KOPT-K1 (cell line): ENCODE results near the gene CLMP.
"Not testable (repeated sequence)": the region's sequence is repeated elsewhere in the genome, so short reads cannot be mapped to it uniquely, and the experiment has no call there.

ENCODE experiments used
- H3K27ac ChIP-seq: fragments of 200-600 bp; sonication (generic); 2 replicates; pipeline ENCODE4 v1.5.1; 2016; ENCODE audit warnings: antibody characterized with exemption, mild to moderate bottlenecking, low read depth, low read length; ENCODE audit not compliant: poor library complexity, severe bottlenecking
- H3K36me3 ChIP-seq: fragments of 200-600 bp; sonication (generic); 2 replicates; pipeline ENCODE4 v1.5.1; 2017; ENCODE audit warnings: antibody characterized with exemption, mild to moderate bottlenecking, low read length, moderate library complexity; ENCODE audit not compliant: insufficient read depth
- H3K9me3 ChIP-seq: fragments of 200-600 bp; sonication (generic); 2 replicates; pipeline ENCODE4 v1.5.1; 2017; ENCODE audit warnings: antibody characterized with exemption, low read length, mild to moderate bottlenecking; ENCODE audit not compliant: insufficient read depth, poor library complexity, severe bottlenecking

CLMP gene

GRCh38 chr11:123151366-123151765, 43.7 kb downstream of the CLMP start:
- Histone ChIP-seq H3K27ac (no peak overlapping the region), H3K36me3 (no peaks in the 10 kb centered on the region), H3K9me3 (no peaks in the 10 kb centered on the region)

GRCh38 chr11:123150882-123151281, 44.2 kb downstream of the CLMP start:
- Histone ChIP-seq H3K9me3 (no peaks in the 10 kb centered on the region), H3K27ac (no peak overlapping the region), H3K36me3 (no peaks in the 10 kb centered on the region)

DNA sequence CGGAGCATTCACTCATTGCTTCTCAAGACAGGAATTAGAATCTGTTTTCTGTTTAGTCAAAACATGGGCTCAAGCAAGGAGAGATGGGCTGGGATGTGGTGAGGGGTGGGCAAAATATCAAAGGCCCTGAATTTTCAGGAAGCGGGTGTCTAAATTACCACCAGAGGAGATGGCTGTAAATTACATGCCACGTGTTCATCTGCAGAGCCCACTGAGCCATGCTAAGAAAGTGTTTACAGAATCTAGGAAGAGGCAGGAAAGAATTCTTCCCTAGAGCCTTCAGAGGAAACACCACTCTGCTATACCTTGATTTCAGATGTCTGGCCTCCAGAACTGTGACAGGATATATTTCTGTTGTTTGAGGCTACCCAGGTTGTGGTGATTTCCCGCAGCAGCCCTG, 46.1 kb downstream of the CLMP start:
- Histone ChIP-seq H3K9me3 (no peaks in the 10 kb centered on the region), H3K36me3 (no peaks in the 10 kb centered on the region), H3K27ac (no peak overlapping the region)

- Histone ChIP-seq H3K36me3 (no peaks in the 10 kb centered on the region), H3K27ac (no peak overlapping the region), H3K9me3 (no peaks in the 10 kb centered on the region)
Observed at GRCh38 chr11:123145661-123146060, 49.4 kb downstream of the CLMP start.

DNA sequence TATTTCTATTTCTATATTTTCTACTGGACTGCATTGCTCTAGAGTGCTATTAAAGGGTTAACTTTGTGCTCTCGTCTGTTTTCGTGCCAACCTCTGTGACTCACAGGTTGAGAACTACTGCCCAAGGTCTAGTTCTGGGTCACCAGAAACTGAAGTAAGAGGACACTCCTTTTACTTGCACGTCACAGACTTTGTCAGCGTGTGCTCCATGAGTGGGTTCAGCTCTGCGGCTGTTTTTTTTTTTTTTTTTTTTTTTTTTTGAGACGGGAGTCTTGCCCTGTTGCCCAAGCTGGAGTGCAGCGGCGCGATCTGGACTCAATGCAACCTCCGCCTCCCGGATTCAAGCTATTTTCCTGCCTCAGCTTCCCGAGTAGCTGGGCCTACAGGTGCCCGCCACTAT, 49.8 kb downstream of the CLMP start:
- H3K9me3 ChIP-seq: no peaks in the 10 kb centered on the region
- H3K36me3 ChIP-seq: no peaks in the 10 kb centered on the region
- H3K27ac ChIP-seq: no peak overlapping the region

DNA sequence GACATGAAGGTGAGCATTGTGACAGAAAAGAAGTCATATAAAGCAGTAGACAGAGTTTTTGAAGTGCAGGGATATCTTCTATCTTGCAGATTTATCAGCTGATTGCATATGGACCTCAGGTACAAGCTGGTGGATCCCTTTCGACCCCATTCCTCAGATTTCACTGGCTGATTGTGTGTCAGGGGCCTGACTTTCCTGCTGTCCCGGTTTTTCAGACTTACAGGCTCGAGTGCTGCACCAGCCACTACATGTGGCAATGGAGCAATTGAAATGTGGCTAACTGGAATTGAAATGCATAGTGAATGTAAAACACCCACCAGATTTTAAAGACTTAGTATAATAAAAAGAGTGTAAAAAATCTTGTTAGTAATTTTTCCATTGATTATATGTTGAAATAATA, 50.3 kb downstream of the CLMP start:
- no peak overlapping the region for H3K27ac ChIP-seq

DNA sequence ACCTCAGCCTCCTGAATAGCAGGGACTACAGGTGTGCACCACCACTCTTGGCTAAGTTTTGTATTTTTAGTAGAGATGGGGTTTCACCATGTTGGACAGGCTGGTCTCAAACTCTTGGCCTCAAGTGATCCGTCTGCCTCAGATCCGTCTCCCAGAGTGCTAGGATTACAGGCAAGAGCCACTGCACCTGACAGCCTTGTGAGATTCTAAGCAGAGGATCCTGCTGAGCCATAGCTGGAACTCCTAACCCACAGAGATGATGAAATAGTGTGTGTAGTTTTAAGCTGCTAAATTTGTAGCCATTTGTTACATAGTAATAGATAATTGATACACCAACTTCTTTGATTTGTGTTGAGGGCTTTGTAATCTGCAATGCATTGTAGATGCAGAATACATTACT, 51.1 kb downstream of the CLMP start:
- Histone ChIP-seq H3K36me3 (no peaks in the 10 kb centered on the region), H3K27ac (no peak overlapping the region)

More for the DNA sequence above, 50.3 kb downstream of the CLMP start:
- Histone ChIP-seq H3K36me3 (no peaks in the 10 kb centered on the region), H3K9me3 (no peaks in the 10 kb centered on the region)

DNA sequence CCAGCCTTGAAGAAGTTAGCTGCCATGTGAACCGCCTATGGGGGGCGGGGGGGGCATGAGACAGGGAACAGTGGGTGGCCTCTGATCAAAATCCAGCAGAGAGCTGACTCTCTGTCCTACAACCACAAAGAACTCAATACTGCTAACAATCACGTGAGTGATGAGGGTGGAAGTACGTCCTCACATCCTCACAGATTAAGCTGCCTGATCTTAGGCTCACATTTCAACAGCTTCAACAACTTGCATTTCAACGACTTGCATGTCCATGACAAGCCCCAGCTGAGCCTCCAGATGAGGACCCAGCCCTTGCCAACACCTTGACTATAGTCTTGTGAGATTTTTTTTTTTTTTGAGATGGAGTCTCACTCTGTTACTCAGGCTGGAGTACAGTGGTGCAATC, 51.6 kb downstream of the CLMP start:
- no peaks in the 10 kb centered on the region for H3K9me3 ChIP-seq
- no peaks in the 10 kb centered on the region for H3K36me3 ChIP-seq
- no peak overlapping the region for H3K27ac ChIP-seq

More for the DNA sequence above, 51.1 kb downstream of the CLMP start:
- no peaks in the 10 kb centered on the region for H3K9me3 ChIP-seq

DNA sequence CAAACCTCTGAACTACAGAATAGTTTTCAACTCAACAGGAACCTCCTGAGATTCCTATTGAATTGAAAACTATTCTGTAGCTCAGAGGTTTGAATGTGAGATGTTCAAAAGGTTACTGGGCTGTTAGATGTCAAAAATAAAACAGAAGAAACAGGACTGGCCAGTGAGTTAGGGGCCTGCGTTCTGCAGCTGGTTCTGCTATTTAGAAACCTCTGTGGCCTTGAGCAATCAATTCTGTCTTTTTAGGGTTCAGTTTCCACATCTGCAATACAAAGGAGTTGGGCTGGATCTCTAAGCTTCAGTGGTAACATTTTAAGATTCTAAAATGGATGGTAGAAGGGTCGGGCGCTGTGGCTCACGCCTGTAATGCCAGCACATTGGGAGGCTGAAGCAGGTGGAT, 55.8 kb downstream of the CLMP start:
- no peaks in the 10 kb centered on the region for H3K9me3 ChIP-seq
- H3K36me3 ChIP-seq: no peaks in the 10 kb centered on the region
- no peak overlapping the region for H3K27ac ChIP-seq

- Histone ChIP-seq H3K36me3 (no peaks in the 10 kb centered on the region), H3K9me3 (no peaks in the 10 kb centered on the region), H3K27ac (no peak overlapping the region)
Observed at GRCh38 chr11:123137431-123138224, 57.4 kb downstream of the CLMP start.

GRCh38 chr11:123135863-123136446, 59.1 kb downstream of the CLMP start:
- Histone ChIP-seq H3K36me3 (no peaks in the 10 kb centered on the region), H3K9me3 (no peaks in the 10 kb centered on the region), H3K27ac (no peak overlapping the region)

DNA sequence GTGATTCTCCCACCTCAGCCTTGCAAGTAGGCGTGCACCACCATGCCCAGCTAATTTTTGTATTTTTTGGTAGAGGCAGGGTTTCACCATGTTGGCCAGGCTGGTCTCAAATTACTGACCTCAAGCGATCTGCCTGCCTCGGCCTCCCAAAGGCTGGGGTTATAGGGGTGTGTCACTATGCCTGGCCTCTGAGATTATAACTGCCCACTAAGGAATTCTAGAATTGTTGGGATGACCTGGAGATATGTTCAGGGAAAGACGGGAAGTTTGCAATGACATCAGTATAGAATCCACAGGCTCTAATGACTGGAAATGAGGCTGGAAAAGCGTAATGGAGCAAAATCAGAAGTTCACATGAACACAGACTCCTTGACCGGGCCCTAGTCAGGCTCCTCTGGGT, 62.2 kb downstream of the CLMP start:
- Histone ChIP-seq H3K36me3 (no peaks in the 10 kb centered on the region), H3K27ac (no peak overlapping the region), H3K9me3 (no peaks in the 10 kb centered on the region)

DNA sequence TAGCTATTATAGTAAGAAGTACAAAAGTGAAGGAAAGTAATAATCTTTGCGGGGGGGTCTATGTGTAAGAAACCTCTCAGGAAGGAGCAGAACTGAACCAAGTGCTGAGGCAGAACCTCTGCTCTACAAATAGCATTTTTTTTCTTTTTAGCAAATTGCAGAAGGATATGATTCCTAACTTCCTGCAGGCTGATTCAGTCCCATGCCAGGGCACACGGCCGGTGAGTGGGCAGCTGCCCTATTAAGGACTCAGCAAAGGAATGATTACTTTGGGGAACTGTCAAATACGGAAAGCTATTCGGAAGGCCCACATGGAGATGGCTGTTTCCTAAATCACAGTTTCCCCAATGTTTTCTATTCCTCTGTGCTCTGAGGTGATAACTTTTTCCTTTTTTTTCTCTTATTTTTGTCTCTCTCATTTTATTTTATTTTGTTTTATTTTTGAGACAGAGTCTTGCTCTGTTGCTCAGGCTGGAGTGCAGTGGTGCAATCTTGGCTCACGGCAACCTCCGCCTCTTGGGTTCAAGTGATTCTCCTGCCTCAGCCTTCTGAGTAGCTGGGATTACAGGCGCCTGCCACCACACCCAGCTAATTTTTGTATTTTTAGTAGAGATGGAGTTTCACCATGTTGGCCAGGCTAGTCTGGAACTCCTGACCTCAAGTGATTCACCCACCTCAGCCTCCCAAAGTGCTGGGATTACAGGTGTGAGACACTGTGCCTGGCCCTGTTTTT, 62.8 kb downstream of the CLMP start:
- H3K9me3 ChIP-seq, H3K36me3 ChIP-seq, H3K27ac ChIP-seq: not testable (repeated sequence)

DNA sequence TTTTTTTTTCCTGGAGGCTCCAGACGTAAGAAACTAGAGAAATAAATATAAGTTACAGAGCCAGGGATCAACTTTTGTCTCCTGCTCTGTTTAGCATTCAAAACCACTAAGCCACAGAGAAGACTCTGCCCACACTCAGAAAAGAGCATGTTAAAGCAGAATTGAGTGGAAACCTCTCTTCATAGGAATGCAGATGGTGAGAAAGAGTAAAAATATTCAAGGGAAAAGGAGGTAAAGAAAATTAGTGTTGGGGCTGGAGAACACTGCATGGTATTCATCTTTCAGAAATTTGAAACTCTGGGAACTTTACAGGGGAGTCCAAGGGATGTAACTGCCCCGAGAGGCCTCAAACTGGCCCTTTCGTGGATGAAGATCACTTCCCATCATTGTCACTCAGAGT, 65.1 kb downstream of the CLMP start:
- no peaks in the 10 kb centered on the region for H3K36me3 ChIP-seq
- H3K27ac ChIP-seq: no peak overlapping the region
- no peaks in the 10 kb centered on the region for H3K9me3 ChIP-seq

GRCh38 chr11:123125169-123125568, 69.9 kb downstream of the CLMP start:
- no peak overlapping the region for H3K27ac ChIP-seq
- H3K9me3 ChIP-seq: no peaks in the 10 kb centered on the region
- H3K36me3 ChIP-seq: no peaks in the 10 kb centered on the region
